DMS53 treated with DMSO at 0.1 percent for 48 hours (cell line): ENCODE measurements around the gene KIF25.
A peak's percentile ranks its signal among the peaks of the same experiment; 100 is the strongest.

Experiments
- DNase-seq: peaks from one replicate; lab custom pipeline; 2025; ENCODE audit not compliant: unreplicated experiment; lab: John Stamatoyannopoulos, UW

The KIF25 gene

GRCh38 chr6:168035098-168035660 lies 37.7 kb downstream of the KIF25 start:
- peak; percentile 56 for DNase-seq

GRCh38 chr6:168035661-168036545 lies 38.4 kb downstream of the KIF25 start:
- DNase-seq, result peak; percentile 44

- no peak for DNase-seq
These were observed 39.8 kb downstream of the KIF25 start for GRCh38 chr6:168037242-168037641.

GRCh38 chr6:168037856-168038255 lies 40.4 kb downstream of the KIF25 start:
- DNase-seq, result no peak

GRCh38 chr6:168038576-168039140 lies 41.2 kb downstream of the KIF25 start:
- DNase-seq, result no peak

GRCh38 chr6:168039301-168039700 lies 41.8 kb downstream of the KIF25 start:
- DNase-seq, result no peak

- no peak for DNase-seq
These were observed 42.4 kb downstream of the KIF25 start for GRCh38 chr6:168039849-168040248.

GRCh38 chr6:168040856-168041496 lies 43.5 kb downstream of the KIF25 start:
- no peak for DNase-seq

- no peak for DNase-seq
These were observed 44.5 kb downstream of the KIF25 start for GRCh38 chr6:168041928-168042327.

GRCh38 chr6:168042426-168043192 lies 45.1 kb downstream of the KIF25 start:
- DNase-seq, result no peak

GRCh38 chr6:168043193-168043847 lies 45.8 kb downstream of the KIF25 start:
- no peak for DNase-seq

- no peak for DNase-seq
These were observed 46.5 kb downstream of the KIF25 start for GRCh38 chr6:168043848-168044415.

GRCh38 chr6:168044521-168045130 lies 47.2 kb downstream of the KIF25 start:
- no peak for DNase-seq

GRCh38 chr6:168045141-168045691 lies 47.7 kb downstream of the KIF25 start:
- no peak for DNase-seq

- no peak for DNase-seq
These were observed 48.5 kb downstream of the KIF25 start for GRCh38 chr6:168045706-168046620.

- no peak for DNase-seq
These were observed 49.2 kb downstream of the KIF25 start for GRCh38 chr6:168046696-168047095.

- no peak for DNase-seq
These were observed 50.6 kb downstream of the KIF25 start for GRCh38 chr6:168047841-168048723.

GRCh38 chr6:168048724-168049025 lies 51.2 kb downstream of the KIF25 start:
- DNase-seq, result no peak
